HEK293 (cell line): ENCODE measurements around the gene DDR2.

Source experiments
- EGR2 ChIP-seq: fragments of 450-650 bp; formaldehyde crosslinking; IDR thresholded peaks from 2 replicates; pipeline ENCODE4 v1.5.1; 2016; ENCODE audit warnings: low read depth, missing biosample characterization, missing genetic modification characterization
- GLIS1 ChIP-seq: fragments of 450-650 bp; formaldehyde crosslinking; IDR thresholded peaks from 2 replicates; pipeline ENCODE4 v1.5.1; 2016; ENCODE audit warnings: missing biosample characterization, missing genetic modification characterization
- KLF1 ChIP-seq: fragments of 450-650 bp; formaldehyde crosslinking; IDR thresholded peaks from 2 replicates; pipeline ENCODE4 v1.5.1; 2016; ENCODE audit warnings: missing biosample characterization, missing genetic modification characterization
- SCRT2 ChIP-seq: fragments of 450-650 bp; formaldehyde crosslinking; IDR thresholded peaks from 2 replicates; pipeline ENCODE4 v1.5.1; 2016; ENCODE audit warnings: missing biosample characterization, missing genetic modification characterization
- SP7 ChIP-seq: fragments of 450-650 bp; formaldehyde crosslinking; IDR thresholded peaks from 2 replicates; pipeline ENCODE4 v1.5.1; 2016; ENCODE audit warnings: missing biosample characterization, missing genetic modification characterization
- ZBTB17 ChIP-seq: fragments of 450-650 bp; formaldehyde crosslinking; IDR thresholded peaks from 2 replicates; pipeline ENCODE4 v1.5.1; 2016; ENCODE audit warnings: missing biosample characterization, missing genetic modification characterization
- ZBTB20 ChIP-seq: fragments of 450-650 bp; formaldehyde crosslinking; IDR thresholded peaks from 2 replicates; pipeline ENCODE4 v1.5.1; 2016; ENCODE audit warnings: missing biosample characterization, missing genetic modification characterization
- ZBTB48 ChIP-seq: fragments of 450-650 bp; formaldehyde crosslinking; IDR thresholded peaks from 2 replicates; pipeline ENCODE4 v1.5.1; 2016; ENCODE audit warnings: missing biosample characterization, missing genetic modification characterization
- ZBTB8A ChIP-seq: fragments of 450-650 bp; formaldehyde crosslinking; IDR thresholded peaks from 2 replicates; pipeline ENCODE4 v1.5.1; 2016; ENCODE audit warnings: missing biosample characterization, missing genetic modification characterization
- ZFP69B ChIP-seq: fragments of 450-650 bp; formaldehyde crosslinking; IDR thresholded peaks from 2 replicates; pipeline ENCODE4 v1.5.1; 2016; ENCODE audit warnings: missing biosample characterization, missing genetic modification characterization
- ZNF302 ChIP-seq: fragments of 450-650 bp; formaldehyde crosslinking; IDR thresholded peaks from 2 replicates; pipeline ENCODE4 v1.5.1; 2016; ENCODE audit warnings: missing biosample characterization, missing genetic modification characterization, low read depth
- ZNF335 ChIP-seq: fragments of 450-650 bp; formaldehyde crosslinking; conservative IDR thresholded peaks from 2 replicates; pipeline ENCODE4 v1.5.1; 2016; ENCODE audit warnings: missing biosample characterization, missing genetic modification characterization
- ZNF394 ChIP-seq: fragments of 450-650 bp; formaldehyde crosslinking; IDR thresholded peaks from 2 replicates; pipeline ENCODE4 v1.5.1; 2016; ENCODE audit warnings: missing biosample characterization, missing genetic modification characterization, mild to moderate bottlenecking, moderate library complexity, borderline replicate concordance
- ZNF488 ChIP-seq: fragments of 450-650 bp; formaldehyde crosslinking; IDR thresholded peaks from 2 replicates; pipeline ENCODE4 v1.5.1; 2016; ENCODE audit warnings: missing biosample characterization, missing genetic modification characterization
- ZNF558 ChIP-seq: fragments of 450-650 bp; formaldehyde crosslinking; IDR thresholded peaks from 2 replicates; pipeline ENCODE4 v1.5.1; 2016; ENCODE audit warnings: missing biosample characterization, missing genetic modification characterization
- ZNF600 ChIP-seq: fragments of 450-650 bp; formaldehyde crosslinking; IDR thresholded peaks from 2 replicates; pipeline ENCODE4 v1.5.1; 2016; ENCODE audit warnings: missing biosample characterization, missing genetic modification characterization
- ZNF660 ChIP-seq: fragments of 450-650 bp; IDR thresholded peaks from 2 replicates; pipeline ENCODE4 v1.5.1; 2018; ENCODE audit warnings: missing biosample characterization, mild to moderate bottlenecking, missing genetic modification characterization
- ZNF777 ChIP-seq: fragments of 450-650 bp; formaldehyde crosslinking; IDR thresholded peaks from 2 replicates; pipeline ENCODE4 v1.5.1; 2017; ENCODE audit warnings: missing biosample characterization, missing genetic modification characterization, borderline replicate concordance
- TF ChIP-seq, protein P1 (sequence below): fragments of 450-650 bp; formaldehyde crosslinking; IDR thresholded peaks from 2 replicates; pipeline ENCODE4 v1.5.1; 2016; ENCODE audit warnings: missing biosample characterization, missing genetic modification characterization
- TF ChIP-seq, protein P2 (sequence below): fragments of 450-650 bp; formaldehyde crosslinking; IDR thresholded peaks from 2 replicates; pipeline ENCODE4 v1.5.1; 2017; ENCODE audit warnings: missing biosample characterization, missing genetic modification characterization
- TF ChIP-seq, protein P3 (sequence below): fragments of 450-650 bp; formaldehyde crosslinking; conservative IDR thresholded peaks from 2 replicates; pipeline ENCODE4 v1.5.1; 2016; ENCODE audit warnings: low read depth, missing biosample characterization, missing genetic modification characterization
- TF ChIP-seq, protein P4 (sequence below): fragments of 450-650 bp; formaldehyde crosslinking; conservative IDR thresholded peaks from 2 replicates; pipeline ENCODE4 v1.5.1; 2016; ENCODE audit warnings: low read depth, missing biosample characterization, missing genetic modification characterization
- TF ChIP-seq, protein P5 (sequence below): fragments of 450-650 bp; formaldehyde crosslinking; IDR thresholded peaks from 2 replicates; pipeline ENCODE4 v1.5.1; 2016; ENCODE audit warnings: missing biosample characterization, missing genetic modification characterization

DDR2 gene

GRCh38 chr1:162822391-162823200 is 190.3 kb downstream of the DDR2 start (continued):
- TF ChIP-seq, protein P1, sequence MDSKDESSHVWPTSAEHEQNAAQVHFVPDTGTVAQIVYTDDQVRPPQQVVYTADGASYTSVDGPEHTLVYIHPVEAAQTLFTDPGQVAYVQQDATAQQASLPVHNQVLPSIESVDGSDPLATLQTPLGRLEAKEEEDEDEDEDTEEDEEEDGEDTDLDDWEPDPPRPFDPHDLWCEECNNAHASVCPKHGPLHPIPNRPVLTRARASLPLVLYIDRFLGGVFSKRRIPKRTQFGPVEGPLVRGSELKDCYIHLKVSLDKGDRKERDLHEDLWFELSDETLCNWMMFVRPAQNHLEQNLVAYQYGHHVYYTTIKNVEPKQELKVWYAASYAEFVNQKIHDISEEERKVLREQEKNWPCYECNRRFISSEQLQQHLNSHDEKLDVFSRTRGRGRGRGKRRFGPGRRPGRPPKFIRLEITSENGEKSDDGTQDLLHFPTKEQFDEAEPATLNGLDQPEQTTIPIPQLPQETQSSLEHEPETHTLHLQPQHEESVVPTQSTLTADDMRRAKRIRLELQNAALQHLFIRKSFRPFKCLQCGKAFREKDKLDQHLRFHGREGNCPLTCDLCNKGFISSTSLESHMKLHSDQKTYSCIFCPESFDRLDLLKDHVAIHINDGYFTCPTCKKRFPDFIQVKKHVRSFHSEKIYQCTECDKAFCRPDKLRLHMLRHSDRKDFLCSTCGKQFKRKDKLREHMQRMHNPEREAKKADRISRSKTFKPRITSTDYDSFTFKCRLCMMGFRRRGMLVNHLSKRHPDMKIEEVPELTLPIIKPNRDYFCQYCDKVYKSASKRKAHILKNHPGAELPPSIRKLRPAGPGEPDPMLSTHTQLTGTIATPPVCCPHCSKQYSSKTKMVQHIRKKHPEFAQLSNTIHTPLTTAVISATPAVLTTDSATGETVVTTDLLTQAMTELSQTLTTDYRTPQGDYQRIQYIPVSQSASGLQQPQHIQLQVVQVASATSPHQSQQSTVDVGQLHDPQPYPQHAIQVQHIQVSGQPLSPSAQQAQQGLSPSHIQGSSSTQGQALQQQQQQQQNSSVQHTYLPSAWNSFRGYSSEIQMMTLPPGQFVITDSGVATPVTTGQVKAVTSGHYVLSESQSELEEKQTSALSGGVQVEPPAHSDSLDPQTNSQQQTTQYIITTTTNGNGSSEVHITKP (tag by site-specific recombination), result peak; percentile 34; the same call in 1 of the 2 replicates
- TF ChIP-seq ZNF600 (tag by site-specific recombination), result peak; percentile 85
- TF ChIP-seq GLIS1 (tag by site-specific recombination), result peak; percentile 78
- TF ChIP-seq KLF1 (tag by site-specific recombination), result peak; percentile 91
- peak; percentile 63; the same call in 1 of the 2 replicates for TF ChIP-seq ZBTB8A (tag by site-specific recombination)
- TF ChIP-seq ZNF777 (tag by site-specific recombination), result no peak
- TF ChIP-seq SCRT2 (tag by site-specific recombination), result peak; percentile 96
- peak; percentile 73; the same call in 1 of the 2 replicates for TF ChIP-seq ZBTB20 (tag by site-specific recombination)
- TF ChIP-seq ZNF335, result peak; percentile 82
- peak; percentile 14; the same call in 1 of the 2 replicates for TF ChIP-seq ZNF660 (tag by site-specific recombination)
- TF ChIP-seq EGR2 (tag by site-specific recombination), result peak; percentile 54; the same call in 1 of the 2 replicates
- peak; percentile 95 for TF ChIP-seq ZBTB17
- peak; percentile 28; the same call in 1 of the 2 replicates for TF ChIP-seq SP7 (tag by site-specific recombination)
- no peak for TF ChIP-seq ZNF488 (tag by site-specific recombination)
- no peak for TF ChIP-seq ZNF558
- TF ChIP-seq ZFP69B (tag by site-specific recombination), result peak; percentile 93
- TF ChIP-seq, protein P2, sequence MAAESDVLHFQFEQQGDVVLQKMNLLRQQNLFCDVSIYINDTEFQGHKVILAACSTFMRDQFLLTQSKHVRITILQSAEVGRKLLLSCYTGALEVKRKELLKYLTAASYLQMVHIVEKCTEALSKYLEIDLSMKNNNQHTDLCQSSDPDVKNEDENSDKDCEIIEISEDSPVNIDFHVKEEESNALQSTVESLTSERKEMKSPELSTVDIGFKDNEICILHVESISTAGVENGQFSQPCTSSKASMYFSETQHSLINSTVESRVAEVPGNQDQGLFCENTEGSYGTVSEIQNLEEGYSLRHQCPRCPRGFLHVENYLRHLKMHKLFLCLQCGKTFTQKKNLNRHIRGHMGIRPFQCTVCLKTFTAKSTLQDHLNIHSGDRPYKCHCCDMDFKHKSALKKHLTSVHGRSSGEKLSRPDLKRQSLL, result peak; percentile 44; the same call in 1 of the 2 replicates
- no peak for TF ChIP-seq ZNF394
- no peak for TF ChIP-seq ZNF302 (tag by site-specific recombination)
- TF ChIP-seq, protein P3, sequence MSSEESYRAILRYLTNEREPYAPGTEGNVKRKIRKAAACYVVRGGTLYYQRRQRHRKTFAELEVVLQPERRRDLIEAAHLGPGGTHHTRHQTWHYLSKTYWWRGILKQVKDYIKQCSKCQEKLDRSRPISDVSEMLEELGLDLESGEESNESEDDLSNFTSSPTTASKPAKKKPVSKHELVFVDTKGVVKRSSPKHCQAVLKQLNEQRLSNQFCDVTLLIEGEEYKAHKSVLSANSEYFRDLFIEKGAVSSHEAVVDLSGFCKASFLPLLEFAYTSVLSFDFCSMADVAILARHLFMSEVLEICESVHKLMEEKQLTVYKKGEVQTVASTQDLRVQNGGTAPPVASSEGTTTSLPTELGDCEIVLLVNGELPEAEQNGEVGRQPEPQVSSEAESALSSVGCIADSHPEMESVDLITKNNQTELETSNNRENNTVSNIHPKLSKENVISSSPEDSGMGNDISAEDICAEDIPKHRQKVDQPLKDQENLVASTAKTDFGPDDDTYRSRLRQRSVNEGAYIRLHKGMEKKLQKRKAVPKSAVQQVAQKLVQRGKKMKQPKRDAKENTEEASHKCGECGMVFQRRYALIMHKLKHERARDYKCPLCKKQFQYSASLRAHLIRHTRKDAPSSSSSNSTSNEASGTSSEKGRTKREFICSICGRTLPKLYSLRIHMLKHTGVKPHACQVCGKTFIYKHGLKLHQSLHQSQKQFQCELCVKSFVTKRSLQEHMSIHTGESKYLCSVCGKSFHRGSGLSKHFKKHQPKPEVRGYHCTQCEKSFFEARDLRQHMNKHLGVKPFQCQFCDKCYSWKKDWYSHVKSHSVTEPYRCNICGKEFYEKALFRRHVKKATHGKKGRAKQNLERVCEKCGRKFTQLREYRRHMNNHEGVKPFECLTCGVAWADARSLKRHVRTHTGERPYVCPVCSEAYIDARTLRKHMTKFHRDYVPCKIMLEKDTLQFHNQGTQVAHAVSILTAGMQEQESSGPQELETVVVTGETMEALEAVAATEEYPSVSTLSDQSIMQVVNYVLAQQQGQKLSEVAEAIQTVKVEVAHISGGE (tag by site-specific recombination), result peak; percentile 49
- peak; percentile 89 for TF ChIP-seq ZBTB48 (tag by site-specific recombination)
- TF ChIP-seq, protein P4, sequence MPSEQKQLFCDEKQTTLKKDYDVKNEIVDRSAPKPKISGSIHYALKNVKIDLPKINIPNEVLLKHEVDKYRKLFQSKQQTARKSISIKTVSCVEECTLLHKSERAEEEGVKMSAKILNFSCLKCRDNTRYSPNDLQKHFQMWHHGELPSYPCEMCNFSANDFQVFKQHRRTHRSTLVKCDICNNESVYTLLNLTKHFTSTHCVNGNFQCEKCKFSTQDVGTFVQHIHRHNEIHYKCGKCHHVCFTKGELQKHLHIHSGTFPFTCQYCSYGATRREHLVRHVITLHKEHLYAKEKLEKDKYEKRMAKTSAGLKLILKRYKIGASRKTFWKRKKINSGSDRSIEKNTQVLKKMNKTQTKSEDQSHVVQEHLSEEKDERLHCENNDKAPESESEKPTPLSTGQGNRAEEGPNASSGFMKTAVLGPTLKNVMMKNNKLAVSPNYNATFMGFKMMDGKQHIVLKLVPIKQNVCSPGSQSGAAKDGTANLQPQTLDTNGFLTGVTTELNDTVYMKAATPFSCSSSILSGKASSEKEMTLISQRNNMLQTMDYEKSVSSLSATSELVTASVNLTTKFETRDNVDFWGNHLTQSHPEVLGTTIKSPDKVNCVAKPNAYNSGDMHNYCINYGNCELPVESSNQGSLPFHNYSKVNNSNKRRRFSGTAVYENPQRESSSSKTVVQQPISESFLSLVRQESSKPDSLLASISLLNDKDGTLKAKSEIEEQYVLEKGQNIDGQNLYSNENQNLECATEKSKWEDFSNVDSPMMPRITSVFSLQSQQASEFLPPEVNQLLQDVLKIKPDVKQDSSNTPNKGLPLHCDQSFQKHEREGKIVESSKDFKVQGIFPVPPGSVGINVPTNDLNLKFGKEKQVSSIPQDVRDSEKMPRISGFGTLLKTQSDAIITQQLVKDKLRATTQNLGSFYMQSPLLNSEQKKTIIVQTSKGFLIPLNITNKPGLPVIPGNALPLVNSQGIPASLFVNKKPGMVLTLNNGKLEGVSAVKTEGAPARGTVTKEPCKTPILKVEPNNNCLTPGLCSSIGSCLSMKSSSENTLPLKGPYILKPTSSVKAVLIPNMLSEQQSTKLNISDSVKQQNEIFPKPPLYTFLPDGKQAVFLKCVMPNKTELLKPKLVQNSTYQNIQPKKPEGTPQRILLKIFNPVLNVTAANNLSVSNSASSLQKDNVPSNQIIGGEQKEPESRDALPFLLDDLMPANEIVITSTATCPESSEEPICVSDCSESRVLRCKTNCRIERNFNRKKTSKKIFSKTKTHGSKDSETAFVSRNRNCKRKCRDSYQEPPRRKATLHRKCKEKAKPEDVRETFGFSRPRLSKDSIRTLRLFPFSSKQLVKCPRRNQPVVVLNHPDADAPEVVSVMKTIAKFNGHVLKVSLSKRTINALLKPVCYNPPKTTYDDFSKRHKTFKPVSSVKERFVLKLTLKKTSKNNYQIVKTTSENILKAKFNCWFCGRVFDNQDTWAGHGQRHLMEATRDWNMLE (tag by site-specific recombination), result no peak
- TF ChIP-seq, protein P5, sequence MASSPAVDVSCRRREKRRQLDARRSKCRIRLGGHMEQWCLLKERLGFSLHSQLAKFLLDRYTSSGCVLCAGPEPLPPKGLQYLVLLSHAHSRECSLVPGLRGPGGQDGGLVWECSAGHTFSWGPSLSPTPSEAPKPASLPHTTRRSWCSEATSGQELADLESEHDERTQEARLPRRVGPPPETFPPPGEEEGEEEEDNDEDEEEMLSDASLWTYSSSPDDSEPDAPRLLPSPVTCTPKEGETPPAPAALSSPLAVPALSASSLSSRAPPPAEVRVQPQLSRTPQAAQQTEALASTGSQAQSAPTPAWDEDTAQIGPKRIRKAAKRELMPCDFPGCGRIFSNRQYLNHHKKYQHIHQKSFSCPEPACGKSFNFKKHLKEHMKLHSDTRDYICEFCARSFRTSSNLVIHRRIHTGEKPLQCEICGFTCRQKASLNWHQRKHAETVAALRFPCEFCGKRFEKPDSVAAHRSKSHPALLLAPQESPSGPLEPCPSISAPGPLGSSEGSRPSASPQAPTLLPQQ (tag by site-specific recombination), result peak; percentile 97
